Mesodermal cell (in vitro differentiated cells): ENCODE measurements around the gene KLHL42.

Experiments used
- H3K27ac ChIP-seq: 2 replicates; pipeline ENCODE4 v1.7.0; 2013; ENCODE audit warnings: mild to moderate bottlenecking, low read depth, low read length, moderate library complexity; ENCODE audit not compliant: severe bottlenecking
- H3K36me3 ChIP-seq: 2 replicates; pipeline ENCODE4 v1.7.1; 2013; ENCODE audit warnings: mild to moderate bottlenecking, low read length, moderate library complexity; ENCODE audit not compliant: control insufficient read depth, insufficient read depth
- H3K4me1 ChIP-seq: one replicate; pipeline ENCODE4 v1.7.1; 2013; ENCODE audit warnings: mild to moderate bottlenecking, low read length; ENCODE audit not compliant: insufficient read depth, control insufficient read depth, poor library complexity, severe bottlenecking
- H3K4me3 ChIP-seq: 2 replicates; pipeline ENCODE4 v1.7.0; 2013; ENCODE audit warnings: low read length, control low read depth, mild to moderate bottlenecking; ENCODE audit not compliant: insufficient read depth, poor library complexity, severe bottlenecking; ENCODE audit errors: extremely low read depth
- H3K9me3 ChIP-seq: 2 replicates; pipeline ENCODE4 v1.7.1; 2013; ENCODE audit warnings: mild to moderate bottlenecking, low read length, moderate library complexity; ENCODE audit not compliant: control insufficient read depth
- WGBS, 2 experiments: methylation state at CpG; one replicate each; pipeline ENCODE4 v1.1.5; 2013; ENCODE audit warnings: missing lambda C conversion rate in 2 of 2; ENCODE audit not compliant: insufficient coverage in 2 of 2; 5-methylcytosine and 5-hydroxymethylcytosine counted together

Gene KLHL42

DNA sequence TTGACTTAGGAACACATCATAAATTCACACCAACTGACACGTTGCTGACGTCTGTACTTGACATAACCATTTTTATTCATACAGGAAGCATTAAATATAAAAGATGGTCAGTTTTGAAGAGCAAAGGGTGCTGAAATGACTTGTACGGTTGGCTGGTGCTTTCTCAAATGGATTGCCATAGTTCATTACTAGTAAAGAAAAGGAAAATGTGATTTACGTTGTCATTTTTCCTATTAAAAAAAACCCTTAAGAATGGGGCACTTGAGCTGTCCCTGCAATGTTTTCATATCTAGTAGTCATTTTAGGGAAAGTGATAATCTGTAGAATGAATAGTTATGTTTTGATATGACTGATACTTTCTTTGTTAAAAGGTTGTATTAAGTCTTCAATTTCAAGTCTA, 22.5 kb downstream of the KLHL42 start:
- H3K4me3 ChIP-seq = no peak overlapping the region
- H3K4me1 ChIP-seq = peaks cover 2% of the 10 kb centered on the region
- WGBS, 2 experiments = no CpG with 5 or more reads among the region's 4 CpGs
- H3K9me3 ChIP-seq = no peaks in the 10 kb centered on the region
- H3K27ac ChIP-seq = no peak overlapping the region
- H3K36me3 ChIP-seq = peaks cover 17% of the 10 kb centered on the region

DNA sequence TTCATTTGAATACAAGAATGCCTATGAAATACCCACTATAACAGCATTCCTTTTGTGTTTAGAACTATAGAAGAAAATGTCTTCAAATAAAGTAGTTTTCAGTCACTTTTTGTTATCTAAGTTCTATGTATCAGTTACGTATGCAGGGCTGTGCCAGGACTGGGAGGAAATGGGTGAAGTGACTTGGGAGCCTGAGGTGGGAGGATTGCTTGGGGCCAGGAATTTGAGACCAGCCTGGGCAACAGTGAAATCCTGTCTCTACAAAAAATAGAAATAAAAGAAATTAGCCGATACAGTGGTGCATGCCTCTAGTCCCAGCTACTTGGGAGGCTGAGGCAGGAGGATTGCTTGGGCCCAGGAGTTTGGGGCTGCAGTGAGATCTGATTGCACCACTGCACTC, 22.9 kb downstream of the KLHL42 start:
- H3K4me3 ChIP-seq = no peak overlapping the region
- H3K4me1 ChIP-seq = peaks cover 2% of the 10 kb centered on the region
- peaks cover 13% of the 10 kb centered on the region for H3K36me3 ChIP-seq
- 100% methylated on average over 1 of the region's 2 CpGs for WGBS, 2 experiments
- H3K27ac ChIP-seq = no peak overlapping the region
- H3K9me3 ChIP-seq = no peaks in the 10 kb centered on the region

- 67% methylated on average over 1 of the region's 1 CpG; no CpG with 5 or more reads in 1 of the 2 experiments for WGBS, 2 experiments
- peaks cover 2% of the 10 kb centered on the region for H3K4me1 ChIP-seq
- no peak overlapping the region for H3K27ac ChIP-seq
- H3K9me3 ChIP-seq = no peaks in the 10 kb centered on the region
- no peak overlapping the region for H3K4me3 ChIP-seq
- no peaks in the 10 kb centered on the region for H3K36me3 ChIP-seq
Measured at GRCh38 chr12:27805238-27805637, 25.2 kb downstream of the KLHL42 start.

DNA sequence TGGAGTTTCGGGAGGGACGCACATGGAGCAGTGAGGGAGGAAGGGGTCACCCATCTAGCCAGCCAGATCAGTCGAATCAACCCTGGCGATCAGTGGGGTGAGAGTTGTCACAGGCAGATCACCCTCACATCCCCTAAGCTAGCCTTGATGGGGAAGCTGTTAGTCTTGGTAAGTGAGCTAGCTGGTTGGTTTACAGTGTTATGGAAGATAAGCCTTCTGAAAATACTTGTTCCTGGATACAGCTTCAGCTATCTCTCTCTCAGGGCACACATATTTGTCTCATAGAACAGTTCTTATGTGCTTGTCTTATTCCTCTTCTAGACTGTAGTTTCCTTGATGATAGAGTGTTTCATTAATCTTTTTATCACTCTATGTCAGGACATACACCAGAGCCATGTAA, 26.2 kb downstream of the KLHL42 start:
- 90 to 100% methylated on average over 2 to 4 of the region's 4 CpGs for WGBS, 2 experiments
- Histone ChIP-seq H3K9me3 (no peaks in the 10 kb centered on the region), H3K4me1 (peaks cover 6% of the 10 kb centered on the region), H3K4me3 (no peak overlapping the region), H3K27ac (no peak overlapping the region), H3K36me3 (no peaks in the 10 kb centered on the region)

- no peak overlapping the region for H3K27ac ChIP-seq
- no peaks in the 10 kb centered on the region for H3K36me3 ChIP-seq
- H3K9me3 ChIP-seq = no peaks in the 10 kb centered on the region
- 88 to 96% methylated on average over 5 of the region's 8 CpGs for WGBS, 2 experiments
- H3K4me3 ChIP-seq = no peak overlapping the region
- peaks cover 6% of the 10 kb centered on the region for H3K4me1 ChIP-seq
Measured at GRCh38 chr12:27807063-27807703, 27.1 kb downstream of the KLHL42 start.

- H3K4me1 ChIP-seq = peaks cover 6% of the 10 kb centered on the region
- WGBS, 2 experiments = 86 to 91% methylated on average over 3 to 5 of the region's 6 CpGs
- H3K36me3 ChIP-seq = no peaks in the 10 kb centered on the region
- peaks cover 5% of the 10 kb centered on the region for H3K9me3 ChIP-seq
- no peak overlapping the region for H3K4me3 ChIP-seq
- H3K27ac ChIP-seq = no peak overlapping the region
Measured at GRCh38 chr12:27808841-27809240, 28.8 kb downstream of the KLHL42 start.

GRCh38 chr12:27810756-27811155, 30.7 kb downstream of the KLHL42 start:
- Histone ChIP-seq H3K36me3 (no peaks in the 10 kb centered on the region), H3K27ac (peak overlapping the region; percentile 4), H3K4me1 (peaks cover 6% of the 10 kb centered on the region), H3K9me3 (peaks cover 5% of the 10 kb centered on the region), H3K4me3 (no peak overlapping the region)
- 87 to 93% methylated on average over 2 to 3 of the region's 4 CpGs for WGBS, 2 experiments

DNA sequence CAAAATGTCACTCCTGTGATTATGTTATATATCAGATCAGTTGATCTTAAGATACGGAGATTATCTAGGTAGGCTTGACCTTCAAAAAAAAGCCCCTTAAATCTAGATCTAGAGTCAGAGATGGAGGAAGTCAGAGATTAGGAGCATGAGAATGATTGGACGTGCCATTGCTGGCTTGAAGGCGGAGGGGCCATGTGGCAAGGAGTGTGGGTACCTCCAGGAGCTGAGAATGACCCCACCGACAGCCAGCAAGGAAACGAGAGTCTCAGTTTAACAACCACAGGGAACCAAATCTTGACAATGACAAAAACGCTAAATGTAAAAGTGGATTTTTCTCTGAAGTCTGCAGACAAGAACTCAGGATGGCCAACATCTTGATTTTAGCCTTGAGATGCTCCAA, 32.5 kb downstream of the KLHL42 start:
- Histone ChIP-seq H3K27ac (no peak overlapping the region), H3K36me3 (no peaks in the 10 kb centered on the region), H3K9me3 (peaks cover 5% of the 10 kb centered on the region), H3K4me3 (no peak overlapping the region), H3K4me1 (peaks cover 4% of the 10 kb centered on the region)
- WGBS, 2 experiments = 75 to 80% methylated on average over 5 of the region's 6 CpGs

DNA sequence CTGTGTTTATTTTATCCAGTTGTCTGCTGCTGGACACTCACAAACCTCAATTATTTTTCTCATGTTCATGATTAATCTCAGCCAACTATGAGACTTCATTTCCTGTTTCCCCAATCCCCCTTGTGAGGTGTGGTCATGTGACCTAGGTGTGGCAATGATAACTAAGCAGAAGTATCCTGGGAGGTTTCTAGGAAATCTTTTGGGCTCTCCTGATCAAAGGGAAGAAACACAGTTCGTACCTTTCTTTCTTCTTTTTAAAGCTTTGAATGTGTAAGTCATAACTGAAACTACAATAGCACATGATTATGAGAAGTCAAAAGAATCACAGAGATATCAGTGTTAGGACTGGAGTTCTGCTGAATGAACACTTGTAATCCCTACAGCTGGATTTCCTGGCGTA, 34.4 kb downstream of the KLHL42 start:
- Histone ChIP-seq H3K4me3 (no peak overlapping the region), H3K27ac (no peak overlapping the region), H3K4me1 (peaks cover 4% of the 10 kb centered on the region), H3K36me3 (no peaks in the 10 kb centered on the region), H3K9me3 (peaks cover 5% of the 10 kb centered on the region)
- 100% methylated on average over 1 of the region's 2 CpGs; no CpG with 5 or more reads in 1 of the 2 experiments for WGBS, 2 experiments

DNA sequence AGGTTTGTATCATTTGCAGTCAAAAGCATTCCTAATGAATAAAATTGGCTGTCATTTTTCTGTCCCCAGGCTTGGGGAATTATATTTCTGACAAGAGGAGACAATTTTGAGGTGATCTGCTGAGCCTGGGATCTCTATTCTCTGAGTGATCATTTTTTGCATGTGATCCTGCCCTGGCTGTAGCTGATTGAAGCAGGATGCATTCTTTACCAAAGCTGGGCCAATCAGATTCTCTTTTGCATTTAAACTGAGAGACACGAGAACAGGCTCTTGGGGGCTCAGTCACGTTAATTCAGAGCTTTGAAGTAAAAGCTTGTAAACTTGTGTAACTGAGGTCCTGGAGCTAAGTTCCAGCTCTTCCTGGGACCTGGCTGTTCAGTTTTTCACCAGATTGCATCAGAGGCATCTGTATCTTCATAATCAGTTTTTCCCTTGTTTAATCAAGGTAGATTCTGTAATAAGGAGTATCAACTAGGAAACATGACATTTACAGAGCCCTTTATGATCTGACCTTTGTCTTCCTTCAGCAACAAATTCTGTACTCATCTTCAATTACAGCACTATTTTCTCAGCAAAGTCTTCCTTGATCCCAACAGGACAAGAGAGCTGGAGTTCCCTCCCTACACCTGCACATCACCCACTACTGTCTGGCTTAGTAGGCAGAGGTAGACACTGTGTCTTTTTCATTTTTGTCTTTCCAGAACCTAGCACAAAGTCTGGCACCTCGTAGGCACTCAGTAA, 35.0 kb downstream of the KLHL42 start:
- Histone ChIP-seq H3K9me3 (peaks cover 5% of the 10 kb centered on the region), H3K4me3 (no peak overlapping the region), H3K27ac (no peak overlapping the region), H3K36me3 (no peaks in the 10 kb centered on the region), H3K4me1 (peaks cover 4% of the 10 kb centered on the region)
- 75% methylated on average over 2 of the region's 3 CpGs; no CpG with 5 or more reads in 1 of the 2 experiments for WGBS, 2 experiments

DNA sequence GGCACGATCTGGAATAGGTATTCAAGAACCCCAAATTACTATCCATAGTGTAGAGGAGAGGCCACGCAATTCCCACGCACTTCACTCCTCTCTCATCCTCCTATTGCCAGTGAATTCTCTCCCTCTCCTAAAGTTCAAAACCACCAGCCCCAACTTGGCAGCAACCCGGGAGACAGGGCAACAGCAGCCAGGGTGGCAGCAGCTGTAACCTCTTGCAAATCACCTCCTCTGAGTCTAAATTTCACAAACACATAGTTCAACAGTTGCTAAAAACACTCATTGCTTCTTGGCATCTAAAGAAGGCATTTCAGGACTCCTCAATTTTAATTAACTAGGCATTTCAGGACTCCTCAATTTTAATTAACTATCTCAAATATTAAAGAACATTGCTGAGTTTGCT, 37.7 kb downstream of the KLHL42 start:
- WGBS, 2 experiments = 80 to 90% methylated on average over 1 to 2 of the region's 4 CpGs
- no peak overlapping the region for H3K27ac ChIP-seq
- no peaks in the 10 kb centered on the region for H3K36me3 ChIP-seq
- H3K4me3 ChIP-seq = no peak overlapping the region
- peaks cover 9% of the 10 kb centered on the region for H3K4me1 ChIP-seq
- peaks cover under 1% of the 10 kb centered on the region for H3K9me3 ChIP-seq
